ENCODE results near the gene TMEM92.

- TF ChIP-seq, protein P1, sequence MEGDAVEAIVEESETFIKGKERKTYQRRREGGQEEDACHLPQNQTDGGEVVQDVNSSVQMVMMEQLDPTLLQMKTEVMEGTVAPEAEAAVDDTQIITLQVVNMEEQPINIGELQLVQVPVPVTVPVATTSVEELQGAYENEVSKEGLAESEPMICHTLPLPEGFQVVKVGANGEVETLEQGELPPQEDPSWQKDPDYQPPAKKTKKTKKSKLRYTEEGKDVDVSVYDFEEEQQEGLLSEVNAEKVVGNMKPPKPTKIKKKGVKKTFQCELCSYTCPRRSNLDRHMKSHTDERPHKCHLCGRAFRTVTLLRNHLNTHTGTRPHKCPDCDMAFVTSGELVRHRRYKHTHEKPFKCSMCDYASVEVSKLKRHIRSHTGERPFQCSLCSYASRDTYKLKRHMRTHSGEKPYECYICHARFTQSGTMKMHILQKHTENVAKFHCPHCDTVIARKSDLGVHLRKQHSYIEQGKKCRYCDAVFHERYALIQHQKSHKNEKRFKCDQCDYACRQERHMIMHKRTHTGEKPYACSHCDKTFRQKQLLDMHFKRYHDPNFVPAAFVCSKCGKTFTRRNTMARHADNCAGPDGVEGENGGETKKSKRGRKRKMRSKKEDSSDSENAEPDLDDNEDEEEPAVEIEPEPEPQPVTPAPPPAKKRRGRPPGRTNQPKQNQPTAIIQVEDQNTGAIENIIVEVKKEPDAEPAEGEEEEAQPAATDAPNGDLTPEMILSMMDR (IDR thresholded peaks at IDR 0.05), result no peak
- TF ChIP-seq EZH2 (IDR thresholded peaks at IDR 0.05) (no peak), EZH2phosphoT487 (IDR thresholded peaks at IDR 0.05) (no peak)
These were observed 41.8 kb downstream of the TMEM92 start for GRCh38 chr17:50316016-50316587.

Measured in neural progenitor cell (in vitro differentiated cells).